HepG2 (cell line): ENCODE data around the gene PDCD10. TPM values are rescaled to one million over a fixed set of nuclear protein-coding genes. Genes with fewer than 3 reads are reported as not detected.

ENCODE experiments used
- ATAC-seq: fragments of 200-7000 bp; cut with Tn5 transposase; 3 replicates; pipeline ENCODE4 v1.9.1; 2020; ENCODE audit warnings: mild to moderate bottlenecking, moderate library complexity
- BruUV-seq: library from RNA; stranded (reverse); fragments of 400-500 nt; replicated peaks from 2 replicates; lab custom pipeline; 2021; lab: Mats Ljungman, UMichigan
- CTCF ChIA-PET: fragments of 300-600 bp; formaldehyde crosslinking; extraction: SDS; loops from one replicate; lab custom pipeline; 2021; ENCODE audit warnings: low total read pairs, inconsistent platforms, low intra/inter-chr PET ratio; lab: Yijun Ruan, JAX
- POLR2A ChIA-PET: fragments of 350-600 bp; sonication (Branson Sonifier 250); formaldehyde crosslinking; loops from one replicate; lab custom pipeline; 2020; ENCODE audit warnings: antibody characterized with exemption, inconsistent platforms; lab: Yijun Ruan, JAX
- DNase-seq: peaks from one replicate; pipeline ENCODE4 v3.0.0-alpha.2; 2015; ENCODE audit warnings: low spot score
- FAIRE-seq: peaks from 3 replicates; lab custom pipeline; 2011; peaks lifted over from hg19 to GRCh38; lab: Jason Lieb, UNC
- H2AFZ ChIP-seq: one replicate; pipeline ENCODE4 v1.6.1; 2011; ENCODE audit warnings: low read length, inconsistent platforms
- H3K27ac ChIP-seq: fragments of 300-600 bp; 3 replicates; pipeline ENCODE4 v1.8.0; 2011; ENCODE audit warnings: mixed run types, mild to moderate bottlenecking, mixed read lengths, low read length, inconsistent platforms; ENCODE audit not compliant: insufficient read depth; ENCODE audit errors: extremely low read length
- H3K27me3 ChIP-seq, 2 experiments: fragments of 200-600 bp in 1 of 2; 2 replicates in 1 of 2; 3 replicates in 1 of 2; pipeline versions ENCODE4 v1.6.0 to v1.8.0; 2011; ENCODE audit warnings: low read length in 2 of 2, mild to moderate bottlenecking in 2 of 2, moderate library complexity in 2 of 2, inconsistent platforms in 1 of 2; ENCODE audit not compliant: insufficient read depth in 2 of 2, control insufficient read depth in 1 of 2
- H3K36me3 ChIP-seq, 2 experiments: fragments of 200-600 bp in 1 of 2; replicated peaks in 1 of 2; 2 replicates in 1 of 2; 3 replicates in 1 of 2; pipeline versions ENCODE4 v1.5.1 to v1.8.0; 2011; ENCODE audit warnings: low read length in 2 of 2, inconsistent platforms in 1 of 2; ENCODE audit not compliant: insufficient read depth in 2 of 2, control insufficient read depth in 1 of 2
- H3K4me1 ChIP-seq: 2 replicates; pipeline ENCODE4 v1.5.1; 2012; ENCODE audit warnings: low read length, inconsistent platforms; ENCODE audit not compliant: insufficient read depth
- H3K4me2 ChIP-seq: 2 replicates; pipeline ENCODE4 v1.6.0; 2011; ENCODE audit warnings: low read depth, low read length, inconsistent platforms
- H3K4me3 ChIP-seq, 3 experiments: fragments of 200-600 bp in 1 of 3; sonication (generic), shearing (Covaris generic) in 1 of 3; replicated peaks in 1 of 3; 2 replicates each; pipeline ENCODE4 v1.5.1; 2011 to 2016; ENCODE audit warnings: low read length in 3 of 3, inconsistent platforms in 2 of 3, low read depth in 2 of 3, mild to moderate bottlenecking in 2 of 3, control low read depth in 1 of 3, mixed read lengths in 1 of 3; ENCODE audit not compliant: insufficient read depth in 1 of 3
- H3K79me2 ChIP-seq: one replicate; pipeline ENCODE4 v1.6.1; 2011; ENCODE audit warnings: low read length, inconsistent platforms; ENCODE audit not compliant: insufficient read depth
- H3K9ac ChIP-seq: 2 replicates; pipeline ENCODE4 v1.6.0; 2011; ENCODE audit warnings: mild to moderate bottlenecking, low read depth, low read length, inconsistent platforms; ENCODE audit not compliant: insufficient read depth
- H3K9me3 ChIP-seq: 2 replicates; pipeline ENCODE4 v1.5.1; 2012; ENCODE audit warnings: mild to moderate bottlenecking, low read length
- H4K20me1 ChIP-seq: 2 replicates; pipeline ENCODE4 v1.6.0; 2011; ENCODE audit warnings: inconsistent platforms, mild to moderate bottlenecking, low read length, moderate library complexity; ENCODE audit not compliant: insufficient read depth
- ARNT2 ChIP-seq: sonication (generic); formaldehyde crosslinking; IDR thresholded peaks from 2 replicates; pipeline ENCODE4 v1.8.0; 2022; ENCODE audit warnings: mild to moderate bottlenecking, low read depth, missing genetic modification reagents, moderate library complexity
- HHEX ChIP-seq: IDR thresholded peaks from 2 replicates; pipeline ENCODE4 v1.6.1; 2016; ENCODE audit warnings: control low read depth
- HNRNPL ChIP-seq: fragments of 200-400 bp; formaldehyde crosslinking; IDR thresholded peaks from 2 replicates; pipeline ENCODE4 v1.6.1; 2017; ENCODE audit warnings: mild to moderate bottlenecking, low read depth, low read length
- RCOR2 ChIP-seq: IDR thresholded peaks from 2 replicates; pipeline ENCODE4 v1.6.1; 2016; ENCODE audit warnings: missing biosample characterization, missing genetic modification reagents
- TCF7L2 ChIP-seq: IDR thresholded peaks from 2 replicates; pipeline ENCODE4 v1.6.1; 2011; ENCODE audit warnings: mild to moderate bottlenecking, low read depth, low read length, moderate library complexity
- YY1 ChIP-seq: IDR thresholded peaks from 2 replicates; pipeline ENCODE4 v1.6.1; 2011; ENCODE audit warnings: low read length, low read depth, moderate library complexity, mild to moderate bottlenecking; ENCODE audit not compliant: insufficient read depth, insufficient replicate concordance
- ZNF350 ChIP-seq: sonication (generic); formaldehyde crosslinking; IDR thresholded peaks from 2 replicates; pipeline ENCODE4 v1.4.0; 2020; ENCODE audit warnings: mild to moderate bottlenecking, low read depth, missing genetic modification reagents, borderline replicate concordance
- ZNF614 ChIP-seq: IDR thresholded peaks from 2 replicates; pipeline ENCODE4 v1.6.1; 2018; ENCODE audit warnings: missing biosample characterization, missing genetic modification reagents, inconsistent platforms, borderline replicate concordance
- ZNF616 ChIP-seq: sonication (generic); formaldehyde crosslinking; IDR thresholded peaks from 2 replicates; pipeline ENCODE4 v1.5.0; 2020; ENCODE audit warnings: low read depth, mild to moderate bottlenecking, missing genetic modification reagents
- WGBS: methylation state at CpG from one replicate; pipeline ENCODE4 v1.1.6; 2017; ENCODE audit warnings: low lambda C conversion rate; 5-methylcytosine and 5-hydroxymethylcytosine counted together
- in situ Hi-C: cut with HindIII; loops from 2 replicates; pipeline ENCODE4 v1.10.0; 2017; ENCODE audit warnings: low pct_unique_long_range_greater_than_20kb; ENCODE audit not compliant: extremely low pct_ligation_motif_present
- intact Hi-C: fragments of 100-400 bp; cut with micrococcal nuclease; formaldehyde crosslinking; loops from one replicate; pipeline ENCODE4 v1.10.0; 2022; ENCODE audit not compliant: unreplicated experiment
- polyA plus RNA-seq, 8 experiments: library from polyadenylated mRNA; depleted of rRNA in 3 of 8; stranded (reverse) in 7 of 8; unstranded in 1 of 8; fragments of >200 nt; fragmentation: Illumina TruSeq in 4 of 8; extraction: Trizol in 4 of 8; gene quantifications; 2 replicates each; pipeline versions ENCODE4 v1.2.1 to v1.2.3, GENCODE V29; 2011 to 2016; ENCODE audit warnings: low read depth in 4 of 8, missing spikeins in 1 of 8, mixed read lengths in 1 of 8; ENCODE audit not compliant: insufficient read depth in 1 of 8
- total RNA-seq, 5 experiments: library from RNA; depleted of rRNA; stranded (reverse); fragments of >200 nt; fragmentation: Illumina TruSeq; extraction: Trizol; gene quantifications; 2 replicates each; pipeline ENCODE4 v1.2.3, GENCODE V29; 2016; ENCODE audit warnings: low read depth in 1 of 5
- TF ChIP-seq, protein P1 (sequence below): sonication (generic); formaldehyde crosslinking; IDR thresholded peaks from 2 replicates; pipeline ENCODE4 v1.4.0; 2020; ENCODE audit warnings: mild to moderate bottlenecking, missing genetic modification reagents, borderline replicate concordance
- TF ChIP-seq, protein P2 (sequence below): sonication (generic); formaldehyde crosslinking; IDR thresholded peaks from 2 replicates; pipeline ENCODE4 v1.5.0; 2020; ENCODE audit warnings: missing genetic modification reagents

PDCD10 gene
- total and polyA plus RNA-seq, 2 of the 13 experiments (the other 11 are each of a cell fraction or from before 2014, with no cell fraction given) = 48.5 to 53.9 TPM

DNA sequence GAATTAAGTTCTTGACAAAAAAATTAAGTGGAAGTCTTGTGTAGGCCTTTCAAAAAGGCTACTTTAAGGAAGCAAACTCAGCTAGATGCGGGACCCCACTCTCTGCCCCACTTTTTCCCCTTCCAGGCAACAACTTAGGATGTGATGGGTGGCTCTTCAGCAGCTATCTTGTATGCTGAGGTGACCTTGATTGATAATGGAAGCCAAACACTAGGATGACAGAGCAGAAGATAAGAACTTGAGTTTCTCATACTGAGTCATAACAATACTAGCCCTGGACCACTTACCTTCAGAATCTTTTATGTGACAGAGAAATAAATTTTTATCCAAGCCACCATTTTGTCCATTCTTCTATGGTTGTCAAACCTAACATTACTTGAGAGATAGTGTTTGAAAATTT, 16.1 kb downstream of the PDCD10 start:
- BruUV-seq = no TSS peak
- H3K9ac ChIP-seq = no peak overlapping the region
- H3K9me3 ChIP-seq = no peaks in the 10 kb centered on the region
- H4K20me1 ChIP-seq = no peaks in the 10 kb centered on the region; the same call in 1 of the 2 replicates
- peaks cover 2 to 19% of the 10 kb centered on the region in 2 experiments; a peak in 4 of 5 replicates for H3K36me3 ChIP-seq
- CTCF ChIA-PET = no interaction called here
- ATAC-seq (no peak), DNase-seq (no peak), FAIRE-seq (no peak)
- peaks cover 14% of the 10 kb centered on the region for H3K4me1 ChIP-seq
- WGBS = 100% methylated on average over 1 of the region's 1 CpG
- H3K27ac ChIP-seq = no peak overlapping the region
- H3K4me3 ChIP-seq = no peak overlapping the region
- no peak overlapping the region for H2AFZ ChIP-seq
- H3K4me2 ChIP-seq = no peak overlapping the region
- POLR2A ChIA-PET = no interaction called here
- in situ Hi-C loops = no loop called here
- TF ChIP-seq RCOR2 (CRISPR knock-in tag) (no peak), YY1 (no peak), ZNF616 (CRISPR knock-in tag) (no peak), HHEX (CRISPR knock-in tag) (no peak), TCF7L2 (no peak), ARNT2 (CRISPR knock-in tag) (no peak), ZNF614 (CRISPR knock-in tag) (no peak), ZNF350 (CRISPR knock-in tag) (no peak), HNRNPL (no peak)
- TF ChIP-seq, protein P1, sequence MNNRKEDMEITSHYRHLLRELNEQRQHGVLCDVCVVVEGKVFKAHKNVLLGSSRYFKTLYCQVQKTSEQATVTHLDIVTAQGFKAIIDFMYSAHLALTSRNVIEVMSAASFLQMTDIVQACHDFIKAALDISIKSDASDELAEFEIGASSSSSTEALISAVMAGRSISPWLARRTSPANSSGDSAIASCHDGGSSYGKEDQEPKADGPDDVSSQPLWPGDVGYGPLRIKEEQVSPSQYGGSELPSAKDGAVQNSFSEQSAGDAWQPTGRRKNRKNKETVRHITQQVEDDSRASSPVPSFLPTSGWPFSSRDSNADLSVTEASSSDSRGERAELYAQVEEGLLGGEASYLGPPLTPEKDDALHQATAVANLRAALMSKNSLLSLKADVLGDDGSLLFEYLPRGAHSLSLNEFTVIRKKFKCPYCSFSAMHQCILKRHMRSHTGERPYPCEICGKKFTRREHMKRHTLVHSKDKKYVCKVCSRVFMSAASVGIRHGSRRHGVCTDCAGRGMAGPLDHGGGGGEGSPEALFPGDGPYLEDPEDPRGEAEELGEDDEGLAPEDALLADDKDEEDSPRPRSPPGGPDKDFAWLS (CRISPR knock-in tag) = no peak
- TF ChIP-seq, protein P2, sequence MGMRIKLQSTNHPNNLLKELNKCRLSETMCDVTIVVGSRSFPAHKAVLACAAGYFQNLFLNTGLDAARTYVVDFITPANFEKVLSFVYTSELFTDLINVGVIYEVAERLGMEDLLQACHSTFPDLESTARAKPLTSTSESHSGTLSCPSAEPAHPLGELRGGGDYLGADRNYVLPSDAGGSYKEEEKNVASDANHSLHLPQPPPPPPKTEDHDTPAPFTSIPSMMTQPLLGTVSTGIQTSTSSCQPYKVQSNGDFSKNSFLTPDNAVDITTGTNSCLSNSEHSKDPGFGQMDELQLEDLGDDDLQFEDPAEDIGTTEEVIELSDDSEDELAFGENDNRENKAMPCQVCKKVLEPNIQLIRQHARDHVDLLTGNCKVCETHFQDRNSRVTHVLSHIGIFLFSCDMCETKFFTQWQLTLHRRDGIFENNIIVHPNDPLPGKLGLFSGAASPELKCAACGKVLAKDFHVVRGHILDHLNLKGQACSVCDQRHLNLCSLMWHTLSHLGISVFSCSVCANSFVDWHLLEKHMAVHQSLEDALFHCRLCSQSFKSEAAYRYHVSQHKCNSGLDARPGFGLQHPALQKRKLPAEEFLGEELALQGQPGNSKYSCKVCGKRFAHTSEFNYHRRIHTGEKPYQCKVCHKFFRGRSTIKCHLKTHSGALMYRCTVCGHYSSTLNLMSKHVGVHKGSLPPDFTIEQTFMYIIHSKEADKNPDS (CRISPR knock-in tag) = no peak
- H3K79me2 ChIP-seq = peaks cover 62% of the 10 kb centered on the region
- intact Hi-C loops = no loop called here
- H3K27me3 ChIP-seq = no peaks in the 10 kb centered on the region
